Tibial nerve (tissue), 4 donors: ENCODE results near the gene ANXA2R.
A peak's percentile ranks its signal among the peaks of the same experiment; 100 is the strongest.

Source experiments
- CTCF ChIP-seq, 5 experiments: fragments of 200-600 bp in 3 of 5; fragments of 450-650 bp in 2 of 5; sonication (generic) in 3 of 5; IDR thresholded peaks; one replicate each; pipeline ENCODE4 v1.5.1; 2016 to 2019; ENCODE audit warnings: antibody characterized with exemption in 5 of 5, mild to moderate bottlenecking in 3 of 5, moderate library complexity in 2 of 5
- EP300 ChIP-seq, 2 donors: sonication (generic); formaldehyde crosslinking; IDR thresholded peaks; one replicate each; pipeline ENCODE4 v1.6.1; 2017; ENCODE audit warnings: antibody characterized with exemption in 2 of 2, mild to moderate bottlenecking in 1 of 2
- POLR2A ChIP-seq, 2 donors: fragments of 450-650 bp; IDR thresholded peaks; one replicate each; pipeline ENCODE4 v1.6.1; 2017; ENCODE audit warnings: antibody characterized with exemption in 2 of 2, mild to moderate bottlenecking in 2 of 2, moderate library complexity in 2 of 2

GRCh38 chr5:43042176-43042625 lies 2.1 kb upstream of the ANXA2R start:
- TF ChIP-seq CTCF (IDR thresholded peaks at IDR 0.05) (peak in 1 of 5 experiments; percentile 21), EP300 (IDR thresholded peaks at IDR 0.05) (peak in 1 of 2 donors; percentile 2), POLR2A (IDR thresholded peaks at IDR 0.05) (no peak)
